ENCODE results near the gene RABGAP1L.
A peak's percentile ranks its signal among the peaks of the same experiment; 100 is the strongest.
"Not testable (repeated sequence)": the region's sequence is repeated elsewhere in the genome, so short reads cannot be mapped to it uniquely, and the experiment has no call there.

RABGAP1L gene

GRCh38 chr1:175019524-175019923 lies 860.2 kb downstream of the RABGAP1L start:
- Histone ChIP-seq H3K79me2 (ENCODE audit: insufficient read depth, low read length) (peaks cover 26% of the 10 kb centered on the region), H3K9ac (ENCODE audit: low read depth, low read length, poor library complexity, severe bottlenecking) (no peak overlapping the region), H3K27me3 (ENCODE audit: insufficient read depth, low read length, poor library complexity, severe bottlenecking) (no peaks in the 10 kb centered on the region), H4K20me1 (ENCODE audit: insufficient read depth, low read length, poor library complexity, severe bottlenecking) (peaks cover 18% of the 10 kb centered on the region), H3F3A (ENCODE audit: low read depth) (no peaks in the 10 kb centered on the region), H3K9me2 (replicated peaks; ENCODE audit: low read depth, low read length) (no peaks in the 10 kb centered on the region), H2AFZ (ENCODE audit: low read length) (no peak overlapping the region), H3K4me2 (ENCODE audit: low read depth, low read length, poor library complexity, severe bottlenecking) (no peak overlapping the region), H3K4me3 (ENCODE audit: low read length, poor library complexity, severe bottlenecking) (no peak overlapping the region), H3K36me3 (ENCODE audit: insufficient read depth, low read length) (peaks cover 30% of the 10 kb centered on the region; the same call in 1 of the 2 replicates), H3K4me1 (ENCODE audit: insufficient read depth, low read length, poor library complexity, severe bottlenecking) (peaks cover 17% of the 10 kb centered on the region), H3K9me3 (ENCODE audit: insufficient read depth, low read depth, low read length) (no peaks in the 10 kb centered on the region)
- TF ChIP-seq, protein P1, sequence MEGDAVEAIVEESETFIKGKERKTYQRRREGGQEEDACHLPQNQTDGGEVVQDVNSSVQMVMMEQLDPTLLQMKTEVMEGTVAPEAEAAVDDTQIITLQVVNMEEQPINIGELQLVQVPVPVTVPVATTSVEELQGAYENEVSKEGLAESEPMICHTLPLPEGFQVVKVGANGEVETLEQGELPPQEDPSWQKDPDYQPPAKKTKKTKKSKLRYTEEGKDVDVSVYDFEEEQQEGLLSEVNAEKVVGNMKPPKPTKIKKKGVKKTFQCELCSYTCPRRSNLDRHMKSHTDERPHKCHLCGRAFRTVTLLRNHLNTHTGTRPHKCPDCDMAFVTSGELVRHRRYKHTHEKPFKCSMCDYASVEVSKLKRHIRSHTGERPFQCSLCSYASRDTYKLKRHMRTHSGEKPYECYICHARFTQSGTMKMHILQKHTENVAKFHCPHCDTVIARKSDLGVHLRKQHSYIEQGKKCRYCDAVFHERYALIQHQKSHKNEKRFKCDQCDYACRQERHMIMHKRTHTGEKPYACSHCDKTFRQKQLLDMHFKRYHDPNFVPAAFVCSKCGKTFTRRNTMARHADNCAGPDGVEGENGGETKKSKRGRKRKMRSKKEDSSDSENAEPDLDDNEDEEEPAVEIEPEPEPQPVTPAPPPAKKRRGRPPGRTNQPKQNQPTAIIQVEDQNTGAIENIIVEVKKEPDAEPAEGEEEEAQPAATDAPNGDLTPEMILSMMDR (conservative IDR thresholded peaks at IDR 0.05; ENCODE audit: low read length) = no peak
- no peak for TF ChIP-seq EZH2phosphoT487 (IDR thresholded peaks at IDR 0.05; ENCODE audit: borderline replicate concordance)

DNA sequence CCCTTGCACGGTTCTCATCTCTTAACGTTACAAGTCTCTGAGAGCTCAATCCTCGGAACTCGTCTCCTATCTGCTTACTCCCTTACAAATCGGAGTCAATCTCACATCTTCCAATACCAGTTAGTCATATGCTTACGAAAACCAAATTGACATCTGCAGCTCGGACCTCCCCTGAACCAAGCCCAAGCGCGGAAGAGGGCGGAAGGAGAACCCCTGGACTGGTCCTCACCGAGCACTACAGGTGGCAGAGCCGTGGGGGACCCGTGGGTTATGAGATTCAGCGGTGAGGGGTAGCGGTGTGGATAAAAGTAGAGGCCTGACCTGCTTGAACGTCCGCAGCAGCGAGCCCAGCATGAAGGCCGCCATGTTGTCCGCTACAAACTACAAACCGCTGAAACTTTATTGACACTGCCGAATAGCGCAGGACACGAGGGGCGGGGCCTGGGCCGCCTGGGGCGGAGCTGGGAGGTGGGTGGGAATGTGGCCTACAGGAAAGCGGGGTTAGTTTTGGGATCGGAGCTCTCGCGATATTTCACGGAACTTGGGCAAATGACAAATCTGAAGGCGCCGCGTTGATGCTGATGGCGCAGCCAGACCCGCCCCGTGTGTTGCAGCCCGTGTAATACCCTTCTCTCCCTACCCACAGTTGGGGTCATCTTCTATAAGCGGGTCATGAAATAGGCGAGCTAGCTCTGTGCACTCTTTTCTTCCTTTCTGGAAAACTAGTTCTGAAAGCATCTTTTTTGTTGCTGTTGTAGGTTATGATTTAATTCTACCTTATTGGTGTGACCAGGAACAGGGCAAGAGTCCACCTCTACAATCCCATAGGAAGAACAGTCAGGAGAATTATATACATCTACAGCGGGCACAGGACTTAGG lies 864.0 kb downstream of the RABGAP1L start, which contains the start of gene MRPS14:
Gene MRPS14 (minus strand): TSS at position 383 of the 879 bp plus-strand sequence. CDS start 17 bp downstream, at position 366.
- Histone ChIP-seq H3K9me2 (replicated peaks; ENCODE audit: low read depth, low read length) (no peaks in the 10 kb centered on the region), H2AFZ (ENCODE audit: low read length) (peak within 1 kb of the TSS; percentile 89)

GRCh38 chr1:175023922-175024242 lies 864.6 kb downstream of the RABGAP1L start:
- not testable (repeated sequence) for H3K9me2 ChIP-seq (replicated peaks; ENCODE audit: low read depth, low read length); H3K27me3 ChIP-seq (ENCODE audit: insufficient read depth, low read length, poor library complexity, severe bottlenecking); H3F3A ChIP-seq (ENCODE audit: low read depth); H3K36me3 ChIP-seq (ENCODE audit: insufficient read depth, low read length); H3K9me3 ChIP-seq (ENCODE audit: insufficient read depth, low read depth, low read length)
- peak overlapping the region; percentile 95 for H3K9ac ChIP-seq (ENCODE audit: low read depth, low read length, poor library complexity, severe bottlenecking)
- H4K20me1 ChIP-seq (ENCODE audit: insufficient read depth, low read length, poor library complexity, severe bottlenecking) = peaks cover 18% of the 10 kb centered on the region
- peak overlapping the region; percentile 98 for H3K4me3 ChIP-seq (ENCODE audit: low read length, poor library complexity, severe bottlenecking)
- H2AFZ ChIP-seq (ENCODE audit: low read length) = peak overlapping the region; percentile 89
- H3K4me1 ChIP-seq (ENCODE audit: insufficient read depth, low read length, poor library complexity, severe bottlenecking) = peaks cover 17% of the 10 kb centered on the region
- peaks cover 26% of the 10 kb centered on the region for H3K79me2 ChIP-seq (ENCODE audit: insufficient read depth, low read length)
- peak overlapping the region; percentile 90 for H3K4me2 ChIP-seq (ENCODE audit: low read depth, low read length, poor library complexity, severe bottlenecking)

More for the DNA sequence above, 864.0 kb downstream of the RABGAP1L start, which contains the start of gene MRPS14:
- Histone ChIP-seq H3K9ac (ENCODE audit: low read depth, low read length, poor library complexity, severe bottlenecking) (peak within 1 kb of the TSS; percentile 95), H3F3A (ENCODE audit: low read depth) (no peaks in the 10 kb centered on the region), H3K36me3 (ENCODE audit: insufficient read depth, low read length) (peaks cover 1% of the 10 kb centered on the region; the same call in 1 of the 2 replicates), H3K4me2 (ENCODE audit: low read depth, low read length, poor library complexity, severe bottlenecking) (peak within 1 kb of the TSS; percentile 99), H3K9me3 (ENCODE audit: insufficient read depth, low read depth, low read length) (no peaks in the 10 kb centered on the region; the same call in 1 of the 2 replicates), H3K4me1 (ENCODE audit: insufficient read depth, low read length, poor library complexity, severe bottlenecking) (peaks cover 17% of the 10 kb centered on the region), H3K4me3 (ENCODE audit: low read length, poor library complexity, severe bottlenecking) (peak within 1 kb of the TSS; percentile 98), H3K27me3 (ENCODE audit: insufficient read depth, low read length, poor library complexity, severe bottlenecking) (no peaks in the 10 kb centered on the region), H4K20me1 (ENCODE audit: insufficient read depth, low read length, poor library complexity, severe bottlenecking) (peaks cover 18% of the 10 kb centered on the region), H3K79me2 (ENCODE audit: insufficient read depth, low read length) (peaks cover 26% of the 10 kb centered on the region)
- no peak for TF ChIP-seq EZH2phosphoT487 (IDR thresholded peaks at IDR 0.05; ENCODE audit: borderline replicate concordance)
- TF ChIP-seq, protein P1 (conservative IDR thresholded peaks at IDR 0.05; ENCODE audit: low read length) = no peak
